Suprapubic skin (tissue), 4 donors: ENCODE data around the gene MYO16. TPM values are rescaled to one million over a fixed set of nuclear protein-coding genes. Genes with fewer than 3 reads are reported as not detected.

Experiments used
- DNase-seq, 2 donors: peaks; one replicate each; pipeline ENCODE4 v3.0.0-alpha.2; 2019; ENCODE audit warnings: low spot score in 2 of 2
- H3K27ac ChIP-seq: fragments of 200-600 bp; sonication (generic); one replicate; pipeline ENCODE4 v1.5.1; 2019
- H3K27me3 ChIP-seq: fragments of 200-600 bp; sonication (generic); one replicate; pipeline ENCODE4 v1.5.1; 2019
- H3K36me3 ChIP-seq: fragments of 200-600 bp; sonication (generic); one replicate; pipeline ENCODE4 v1.5.1; 2019
- H3K4me1 ChIP-seq: fragments of 200-600 bp; sonication (generic); one replicate; pipeline ENCODE4 v1.5.1; 2019
- H3K4me3 ChIP-seq: fragments of 200-600 bp; sonication (generic); one replicate; pipeline ENCODE4 v1.5.1; 2019; ENCODE audit warnings: mild to moderate bottlenecking
- H3K9me3 ChIP-seq: fragments of 200-600 bp; sonication (generic); one replicate; pipeline ENCODE4 v1.5.1; 2019
- CTCF ChIP-seq, 2 donors: fragments of 200-600 bp in 1 of 2; fragments of 450-650 bp in 1 of 2; sonication (generic) in 1 of 2; IDR thresholded peaks; one replicate each; pipeline ENCODE4 v1.5.1; 2016 to 2019; ENCODE audit warnings: antibody characterized with exemption in 2 of 2, mild to moderate bottlenecking in 1 of 2, moderate library complexity in 1 of 2
- EP300 ChIP-seq: sonication (generic); formaldehyde crosslinking; IDR thresholded peaks from one replicate; pipeline ENCODE4 v1.6.1; 2017; ENCODE audit warnings: antibody characterized with exemption
- POLR2A ChIP-seq, 2 donors: fragments of 450-650 bp; IDR thresholded peaks; one replicate each; pipeline ENCODE4 v1.6.1; 2017; ENCODE audit warnings: antibody characterized with exemption in 2 of 2, mild to moderate bottlenecking in 2 of 2, moderate library complexity in 2 of 2
- POLR2AphosphoS5 ChIP-seq, 3 donors: sonication (generic); formaldehyde crosslinking; IDR thresholded peaks; one replicate each; pipeline ENCODE4 v1.6.1; 2017; ENCODE audit warnings: antibody characterized with exemption in 3 of 3
- WGBS: methylation state at CpG from one replicate; pipeline ENCODE4 v1.1.5; 2018; 5-methylcytosine and 5-hydroxymethylcytosine counted together
- total RNA-seq, 4 donors: library from RNA; depleted of rRNA; stranded (reverse); fragments of >200 nt; gene quantifications; one replicate each; pipeline ENCODE4 v1.1.0, GENCODE V29; 2016

MYO16 gene
- total RNA-seq, 4 donors from 2014 or later, result 0.08 to 0.98 (median 0.25) TPM

GRCh38 chr13:108787700-108788414, 158.4 kb downstream of the MYO16 start:
- Histone ChIP-seq H3K27ac (no peak overlapping the region), H3K27me3 (no peaks in the 10 kb centered on the region), H3K36me3 (no peaks in the 10 kb centered on the region), H3K4me3 (no peak overlapping the region), H3K9me3 (no peaks in the 10 kb centered on the region), H3K4me1 (no peaks in the 10 kb centered on the region)
- TF ChIP-seq CTCF (IDR thresholded peaks at IDR 0.05), result no peak
- no peak for TF ChIP-seq EP300
- no peak for TF ChIP-seq POLR2A (IDR thresholded peaks at IDR 0.05)
- TF ChIP-seq POLR2AphosphoS5 (IDR thresholded peaks at IDR 0.05), result no peak
- no peak for DNase-seq
- 69% methylated on average over 14 of the region's 14 CpGs for WGBS

- no peaks in the 10 kb centered on the region for H3K4me1 ChIP-seq
- no peak overlapping the region for H3K27ac ChIP-seq
- WGBS, result 94% methylated on average over 2 of the region's 2 CpGs
- no peak for TF ChIP-seq EP300
- TF ChIP-seq CTCF (IDR thresholded peaks at IDR 0.05), result no peak
- TF ChIP-seq POLR2A (IDR thresholded peaks at IDR 0.05), result no peak
- TF ChIP-seq POLR2AphosphoS5 (IDR thresholded peaks at IDR 0.05), result no peak
- no peaks in the 10 kb centered on the region for H3K27me3 ChIP-seq
- H3K4me3 ChIP-seq, result no peak overlapping the region
- no peak for DNase-seq
- H3K36me3 ChIP-seq, result no peaks in the 10 kb centered on the region
- no peaks in the 10 kb centered on the region for H3K9me3 ChIP-seq
Measured at GRCh38 chr13:108789476-108789875, 160.1 kb downstream of the MYO16 start.

GRCh38 chr13:108795841-108796240, 166.4 kb downstream of the MYO16 start:
- H3K4me1 ChIP-seq, result no peaks in the 10 kb centered on the region
- no peak for TF ChIP-seq EP300
- no peak for TF ChIP-seq POLR2AphosphoS5 (IDR thresholded peaks at IDR 0.05)
- TF ChIP-seq CTCF (IDR thresholded peaks at IDR 0.05), result no peak
- TF ChIP-seq POLR2A (IDR thresholded peaks at IDR 0.05), result no peak
- DNase-seq, result no peak
- H3K36me3 ChIP-seq, result no peaks in the 10 kb centered on the region
- no peak overlapping the region for H3K27ac ChIP-seq
- no peak overlapping the region for H3K4me3 ChIP-seq
- WGBS, result 49% methylated on average over 4 of the region's 4 CpGs
- no peaks in the 10 kb centered on the region for H3K9me3 ChIP-seq
- H3K27me3 ChIP-seq, result no peaks in the 10 kb centered on the region

GRCh38 chr13:108797354-108797753, 167.9 kb downstream of the MYO16 start:
- Histone ChIP-seq H3K9me3 (no peaks in the 10 kb centered on the region), H3K4me3 (no peak overlapping the region), H3K27me3 (no peaks in the 10 kb centered on the region), H3K4me1 (no peaks in the 10 kb centered on the region), H3K27ac (no peak overlapping the region), H3K36me3 (no peaks in the 10 kb centered on the region)
- TF ChIP-seq CTCF (IDR thresholded peaks at IDR 0.05), result no peak
- TF ChIP-seq EP300, result no peak
- no peak for TF ChIP-seq POLR2AphosphoS5 (IDR thresholded peaks at IDR 0.05)
- TF ChIP-seq POLR2A (IDR thresholded peaks at IDR 0.05), result no peak
- no peak for DNase-seq
- 91% methylated on average over 3 of the region's 3 CpGs for WGBS

- TF ChIP-seq EP300, result no peak
- TF ChIP-seq POLR2AphosphoS5 (IDR thresholded peaks at IDR 0.05), result no peak
- TF ChIP-seq CTCF (IDR thresholded peaks at IDR 0.05), result no peak
- TF ChIP-seq POLR2A (IDR thresholded peaks at IDR 0.05), result no peak
- Histone ChIP-seq H3K4me3 (no peak overlapping the region), H3K9me3 (no peaks in the 10 kb centered on the region), H3K27ac (no peak overlapping the region), H3K36me3 (no peaks in the 10 kb centered on the region), H3K4me1 (no peaks in the 10 kb centered on the region), H3K27me3 (no peaks in the 10 kb centered on the region)
- DNase-seq, result no peak
Measured at GRCh38 chr13:108807841-108808240, 178.4 kb downstream of the MYO16 start.
